ENCODE results near the gene SNAPC1.

The SNAPC1 gene

DNA sequence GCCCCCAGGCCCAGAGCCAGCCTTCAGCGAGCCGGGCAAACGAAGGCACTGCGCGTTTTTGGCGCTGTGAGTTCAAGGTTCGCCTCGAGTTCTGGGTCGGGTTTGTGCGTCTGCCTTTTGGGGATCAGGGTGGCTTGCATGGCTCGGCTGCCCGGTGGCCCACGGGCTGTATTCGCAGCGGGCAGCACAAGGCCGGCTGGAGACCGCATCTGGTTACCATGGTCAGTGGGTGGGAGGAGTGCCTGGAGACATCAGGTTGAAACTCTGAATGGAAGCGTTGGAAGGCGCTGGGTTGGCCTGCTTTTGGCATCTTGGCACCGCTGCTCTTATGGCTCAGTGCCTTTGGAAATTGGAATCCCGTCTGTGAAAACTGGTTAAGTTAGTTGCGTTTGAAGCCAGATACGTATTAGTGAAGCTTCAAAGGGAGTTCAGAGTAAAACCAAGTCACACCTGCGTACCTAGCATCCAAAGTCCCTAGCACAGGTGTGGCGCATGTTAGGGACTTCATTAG, 50.9 kb downstream of the SNAPC1 start:
- no peak for DNase-seq

DNA sequence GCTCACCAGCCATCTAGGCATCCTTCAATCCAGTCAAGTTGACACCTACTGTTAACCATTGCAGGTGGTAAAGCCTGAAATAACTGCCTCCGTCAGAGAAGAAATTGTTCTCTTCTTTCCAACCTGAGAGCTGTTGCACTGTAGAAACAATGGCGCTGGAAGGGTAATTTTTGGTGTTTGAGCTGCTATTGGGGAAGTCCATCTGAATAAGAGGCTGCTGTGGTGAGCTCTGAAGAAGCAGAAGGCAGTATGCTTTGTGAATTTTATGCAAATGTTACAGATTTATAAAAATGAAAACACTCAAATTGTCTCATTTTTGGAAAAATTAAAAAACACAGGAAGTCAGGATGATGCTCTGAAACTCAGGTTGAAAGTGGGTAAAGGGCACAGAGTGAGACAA, 60.2 kb downstream of the SNAPC1 start:
- no peak for DNase-seq

DNA sequence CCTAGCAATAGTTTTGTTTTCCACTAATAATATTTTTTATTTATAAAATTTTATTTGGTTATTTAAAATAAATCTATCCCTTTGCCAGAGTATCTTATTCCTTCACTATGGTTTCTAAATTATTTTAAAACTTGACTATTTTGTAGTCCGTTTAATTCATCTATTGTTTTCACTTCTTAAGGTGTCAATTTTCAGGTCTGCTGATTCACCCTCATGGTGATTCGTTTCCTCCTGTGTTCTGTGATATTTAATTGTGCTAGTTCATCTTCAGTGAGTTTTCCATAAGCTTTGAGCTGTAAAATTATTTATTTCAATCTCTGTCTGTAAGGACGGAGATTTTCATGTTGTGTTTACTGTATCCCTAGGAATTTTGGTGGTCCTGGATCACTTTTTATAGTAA, 70.6 kb downstream of the SNAPC1 start:
- no peak for DNase-seq

GRCh38 chr14:61836184-61836583, 74.0 kb downstream of the SNAPC1 start:
- no peak for DNase-seq

GRCh38 chr14:61836807-61837206, 74.6 kb downstream of the SNAPC1 start:
- DNase-seq, result no peak

GRCh38 chr14:61837336-61838229, 75.4 kb downstream of the SNAPC1 start:
- DNase-seq, result peak; percentile 27 to 78 (median 58)

- DNase-seq, result no peak
Observed at GRCh38 chr14:61838661-61839245, 76.5 kb downstream of the SNAPC1 start.

DNA sequence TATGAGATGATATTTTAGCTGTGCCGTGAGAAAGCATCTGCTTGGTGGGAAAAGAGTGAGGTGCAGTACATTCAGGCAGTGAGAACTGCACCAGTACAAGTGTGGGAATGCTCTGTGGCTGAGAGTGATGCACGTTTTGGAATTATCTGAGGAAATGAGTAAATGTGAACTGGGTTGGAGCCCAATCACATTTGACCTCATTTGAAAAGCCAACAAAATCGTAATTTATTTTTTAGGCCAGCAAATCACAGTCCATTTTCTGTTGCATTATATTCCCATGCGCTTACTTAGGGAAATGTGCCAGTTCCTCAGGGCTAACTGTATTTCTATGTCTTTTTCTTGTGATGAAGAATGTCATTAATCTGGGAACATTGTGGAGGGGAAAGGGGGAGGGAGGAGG, 77.3 kb downstream of the SNAPC1 start:
- no peak for DNase-seq

GRCh38 chr14:61841145-61841544, 78.9 kb downstream of the SNAPC1 start:
- no peak for DNase-seq

Measured in T-helper 1 cell (primary cell).